H1 (cell line): ENCODE results near the gene UQCRQ. TPM values are rescaled to one million over a fixed set of nuclear protein-coding genes. Genes with fewer than 3 reads are reported as not detected.

ENCODE experiments used
- ASH2L ChIP-seq: fragments of 200-600, 300-600 bp; sonication (generic); IDR thresholded peaks from one replicate; pipeline ENCODE4 v1.7.1; 2017; ENCODE audit warnings: low read length
- CHD1 ChIP-seq: IDR thresholded peaks from 2 replicates; pipeline ENCODE4 v1.6.1; 2012; ENCODE audit warnings: low read depth, low read length, improper control_type of control experiment
- KDM1A ChIP-seq: fragments of 200-600, 300-600 bp; sonication (generic); IDR thresholded peaks from 2 replicates; pipeline ENCODE4 v1.7.1; 2016; ENCODE audit warnings: mild to moderate bottlenecking, low read length, borderline replicate concordance
- SP4 ChIP-seq: IDR thresholded peaks from 2 replicates; pipeline ENCODE4 v1.6.1; 2012; ENCODE audit warnings: low read length, inconsistent platforms
- TAF1 ChIP-seq: IDR thresholded peaks from 2 replicates; pipeline ENCODE4 v1.6.1; 2011; ENCODE audit warnings: mild to moderate bottlenecking, low read depth, low read length
- polyA plus RNA-seq, 7 experiments: library from polyadenylated mRNA; depleted of rRNA in 3 of 7; stranded (reverse) in 5 of 7; unstranded in 2 of 7; fragments of >200 nt in 5 of 7; fragments of 200-250 nt in 2 of 7; gene quantifications; 1 replicate in 5 of 7; 2 replicates in 1 of 7; 4 replicates in 1 of 7; pipeline versions ENCODE4 v1.2.1 to v1.2.3, GENCODE V29; 2011 to 2013; ENCODE audit warnings: missing spikeins in 2 of 7, mixed read lengths in 2 of 7
- total RNA-seq: library from RNA; stranded (reverse); fragmentation: NEBNext Ultra II Directional; extraction: Animal tissue kit (Norgen Biotek cat#: 25700); gene quantifications from 2 replicates; pipeline ENCODE4 v1.2.1, GENCODE V29; 2021

The UQCRQ gene
- total and polyA plus RNA-seq, 2 of the 8 experiments (the other 6 are each of a cell fraction or from before 2014, with no cell fraction given): 177 to 293 TPM

GRCh38 chr5:132850066-132850465 is 16.4 kb upstream of the UQCRQ start (continued):
- TF ChIP-seq KDM1A (no peak), SP4 (no peak), TAF1 (no peak), CHD1 (no peak), ASH2L (no peak)
